Fibroblast of pulmonary artery (primary cell): ENCODE measurements around the gene SMYD3.
A peak's percentile ranks its signal among the peaks of the same experiment; 100 is the strongest.
"Not testable (repeated sequence)": the region's sequence is repeated elsewhere in the genome, so short reads cannot be mapped to it uniquely, and the experiment has no call there.

Experiments used
- DNase-seq: peaks from one replicate; pipeline ENCODE4 v3.0.0-alpha.2; 2010; ENCODE audit warnings: low read depth
- H3K4me3 ChIP-seq: replicated peaks from 2 replicates; pipeline ENCODE4 v1.5.1; 2011; ENCODE audit warnings: low read depth, mild to moderate bottlenecking, control low read depth, low read length, moderate library complexity
- CTCF ChIP-seq: IDR thresholded peaks from 2 replicates; pipeline ENCODE4 v1.5.1; 2011; ENCODE audit warnings: mild to moderate bottlenecking, control low read depth, low read length, inconsistent platforms; ENCODE audit errors: missing control alignments

The SMYD3 gene

GRCh38 chr1:245953876-245954660 is 553.0 kb downstream of the SMYD3 start:
- H3K4me3 ChIP-seq: peak overlapping the region; percentile 36
- no peak for TF ChIP-seq CTCF
- DNase-seq: no peak

GRCh38 chr1:245952383-245953026 is 554.6 kb downstream of the SMYD3 start:
- no peak for TF ChIP-seq CTCF
- no peak overlapping the region for H3K4me3 ChIP-seq
- DNase-seq: no peak

- H3K4me3 ChIP-seq: no peak overlapping the region
- no peak for DNase-seq
- TF ChIP-seq CTCF: no peak
Observed at GRCh38 chr1:245948786-245949185, 558.3 kb downstream of the SMYD3 start.

DNA sequence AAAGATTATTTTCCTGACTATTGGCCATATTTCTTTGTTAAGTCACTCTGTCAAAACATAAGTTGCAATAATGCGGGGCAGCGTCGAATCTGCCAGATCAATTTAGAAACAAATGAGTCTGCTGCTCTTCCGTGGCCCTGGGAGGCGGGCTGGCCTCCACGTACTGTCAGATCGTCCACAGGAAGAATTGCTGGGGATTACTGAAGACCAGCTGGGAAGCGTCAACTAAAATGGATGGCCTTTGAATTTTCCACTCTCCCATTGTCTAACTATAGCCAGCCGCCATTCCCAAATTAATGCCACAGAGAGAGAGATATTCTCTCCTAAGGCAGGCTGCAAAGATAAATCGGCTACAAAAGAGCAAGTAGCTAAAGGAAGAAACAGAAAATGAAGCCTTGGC is 560.2 kb downstream of the SMYD3 start:
- DNase-seq: peak; percentile 31
- no peak overlapping the region for H3K4me3 ChIP-seq
- no peak for TF ChIP-seq CTCF

DNA sequence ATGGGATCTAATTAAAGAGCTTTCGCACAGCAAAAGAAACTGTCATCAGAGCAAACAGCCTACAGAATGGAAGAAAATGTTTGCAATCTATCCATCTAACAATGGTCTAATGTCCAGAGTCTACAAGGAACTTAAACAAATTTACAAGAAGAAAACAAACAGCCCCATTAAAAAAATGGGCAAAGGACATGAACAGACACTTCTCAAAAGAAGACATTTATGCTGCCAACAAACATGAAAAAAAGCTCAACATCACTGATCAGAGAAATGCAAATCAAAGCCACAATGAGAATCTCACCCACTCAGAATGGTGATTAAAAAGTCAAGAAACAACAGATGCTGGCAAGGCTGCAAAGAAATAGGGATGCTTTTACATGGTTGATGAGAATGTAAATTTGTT is 561.9 kb downstream of the SMYD3 start:
- H3K4me3 ChIP-seq, DNase-seq: not testable (repeated sequence)

DNA sequence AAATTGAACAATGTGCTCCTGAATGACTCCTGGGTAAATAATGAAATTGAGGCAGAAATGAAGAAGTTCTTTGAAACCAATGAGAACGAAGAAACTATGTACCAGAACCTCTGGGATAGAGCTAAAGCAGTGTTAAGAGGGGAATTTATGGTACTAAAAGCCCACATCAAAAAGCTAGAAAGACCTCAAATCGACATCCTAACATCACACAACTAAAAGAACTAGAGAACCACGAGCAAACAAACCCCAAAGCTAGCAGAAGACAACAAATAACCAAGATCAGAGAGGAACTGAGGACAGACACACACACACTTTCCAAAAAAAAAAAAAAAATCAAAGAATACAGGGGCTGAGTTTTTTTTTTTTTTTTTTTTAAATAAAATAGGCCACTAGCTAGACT is 564.2 kb downstream of the SMYD3 start:
- no peak for TF ChIP-seq CTCF
- no peak for DNase-seq
- no peak overlapping the region for H3K4me3 ChIP-seq

DNA sequence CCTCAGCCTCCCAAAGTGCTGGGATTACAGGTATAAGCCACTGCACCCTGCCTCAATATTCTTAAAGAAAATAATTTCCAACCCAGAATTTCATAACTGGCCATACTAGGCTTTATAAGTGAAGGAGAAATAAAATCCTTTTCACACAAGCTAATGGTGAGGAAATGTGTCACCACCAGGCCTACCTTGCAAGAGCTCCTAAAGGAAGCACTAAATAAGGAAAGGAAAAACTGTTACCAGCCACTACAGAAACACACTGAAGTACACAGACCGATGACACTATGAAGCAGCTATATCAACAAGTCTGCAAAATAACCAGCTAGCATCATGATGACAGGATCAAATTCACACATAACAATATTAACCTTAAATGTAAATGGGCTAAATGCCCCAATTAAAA is 565.3 kb downstream of the SMYD3 start:
- not testable (repeated sequence) for H3K4me3 ChIP-seq
- DNase-seq: peak; percentile 23

- no peak overlapping the region for H3K4me3 ChIP-seq
- no peak for DNase-seq
- TF ChIP-seq CTCF: no peak
Observed at GRCh38 chr1:245939756-245940345, 567.2 kb downstream of the SMYD3 start.
